ENCODE results near the gene LRRC23. TPM values are rescaled to one million over a fixed set of nuclear protein-coding genes. Genes with fewer than 3 reads are reported as not detected.
A peak's percentile ranks its signal among the peaks of the same experiment; 100 is the strongest.

Gene LRRC23, protein sequence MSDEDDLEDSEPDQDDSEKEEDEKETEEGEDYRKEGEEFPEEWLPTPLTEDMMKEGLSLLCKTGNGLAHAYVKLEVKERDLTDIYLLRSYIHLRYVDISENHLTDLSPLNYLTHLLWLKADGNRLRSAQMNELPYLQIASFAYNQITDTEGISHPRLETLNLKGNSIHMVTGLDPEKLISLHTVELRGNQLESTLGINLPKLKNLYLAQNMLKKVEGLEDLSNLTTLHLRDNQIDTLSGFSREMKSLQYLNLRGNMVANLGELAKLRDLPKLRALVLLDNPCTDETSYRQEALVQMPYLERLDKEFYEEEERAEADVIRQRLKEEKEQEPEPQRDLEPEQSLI
- 1 to 10 TPM; 8.5 TPM for total RNA-seq

DNA sequence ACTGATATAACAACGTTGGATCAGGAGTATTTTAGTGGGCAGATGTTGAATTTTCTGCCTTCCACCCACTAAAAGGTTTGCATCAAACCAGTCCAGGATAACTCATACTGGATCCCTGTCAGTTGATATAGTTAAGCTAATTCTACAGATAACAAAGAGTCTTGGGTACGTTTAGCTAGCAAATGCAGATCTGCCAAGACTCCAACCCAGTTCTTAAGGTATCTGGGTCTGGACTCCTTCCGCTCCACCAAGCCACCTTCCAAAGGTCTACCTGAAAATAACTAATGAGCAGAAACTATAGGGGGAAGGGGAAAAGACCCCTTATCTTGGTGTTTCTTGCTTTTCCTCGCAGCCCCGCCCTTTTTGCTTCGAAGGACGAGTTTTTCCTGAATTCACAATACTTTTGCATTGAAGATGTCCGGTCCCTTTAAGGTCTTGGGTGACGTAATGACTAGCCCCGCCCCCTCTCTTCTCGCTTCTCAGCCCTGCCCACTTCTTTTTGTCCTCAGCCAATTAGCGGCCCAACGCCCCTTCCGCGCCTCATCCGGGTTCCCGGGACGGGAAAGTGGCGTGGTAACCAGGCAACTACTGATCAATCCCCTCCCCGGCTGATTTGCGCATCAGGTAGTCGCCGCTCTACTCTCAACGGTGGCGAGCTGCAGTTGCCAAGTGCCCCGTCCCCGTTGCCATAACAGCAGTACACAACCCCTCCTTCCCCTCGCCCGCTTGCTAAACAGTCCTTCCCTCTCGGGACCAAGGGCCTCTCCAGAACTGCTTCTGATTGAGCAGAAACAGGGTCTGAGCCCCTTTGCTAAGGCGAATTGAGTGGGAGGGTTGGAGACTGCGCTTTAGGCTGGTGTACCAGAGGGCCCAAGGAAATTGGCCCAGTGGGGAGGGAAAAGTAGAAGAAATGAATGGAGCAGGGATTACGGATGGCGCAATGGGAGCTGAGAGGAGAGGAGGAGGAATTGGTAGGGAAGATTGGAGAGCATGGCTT lies at the start of gene LRRC23:
TSS of gene LRRC23 (plus strand) at position 543 of the 997 bp plus-strand sequence. CDS start 812 bp downstream, outside the sequence.
- Histone ChIP-seq H3K27me3 (replicated peaks; ENCODE audit: insufficient read depth) (no peaks in the 10 kb centered on the region), H3K4me3 (peak within 1 kb of the TSS; percentile 100), H3K27ac (peak within 1 kb of the TSS; percentile 87 to 96), H3K4me1 (ENCODE audit: control insufficient read depth in 1 of 2, low read depth in 2 of 2) (peaks cover 5 to 12% of the 10 kb centered on the region in 2 donors), H3K9me3 (no peaks in the 10 kb centered on the region), H3K36me3 (peaks cover 4% of the 10 kb centered on the region)
- TF ChIP-seq, protein P1, sequence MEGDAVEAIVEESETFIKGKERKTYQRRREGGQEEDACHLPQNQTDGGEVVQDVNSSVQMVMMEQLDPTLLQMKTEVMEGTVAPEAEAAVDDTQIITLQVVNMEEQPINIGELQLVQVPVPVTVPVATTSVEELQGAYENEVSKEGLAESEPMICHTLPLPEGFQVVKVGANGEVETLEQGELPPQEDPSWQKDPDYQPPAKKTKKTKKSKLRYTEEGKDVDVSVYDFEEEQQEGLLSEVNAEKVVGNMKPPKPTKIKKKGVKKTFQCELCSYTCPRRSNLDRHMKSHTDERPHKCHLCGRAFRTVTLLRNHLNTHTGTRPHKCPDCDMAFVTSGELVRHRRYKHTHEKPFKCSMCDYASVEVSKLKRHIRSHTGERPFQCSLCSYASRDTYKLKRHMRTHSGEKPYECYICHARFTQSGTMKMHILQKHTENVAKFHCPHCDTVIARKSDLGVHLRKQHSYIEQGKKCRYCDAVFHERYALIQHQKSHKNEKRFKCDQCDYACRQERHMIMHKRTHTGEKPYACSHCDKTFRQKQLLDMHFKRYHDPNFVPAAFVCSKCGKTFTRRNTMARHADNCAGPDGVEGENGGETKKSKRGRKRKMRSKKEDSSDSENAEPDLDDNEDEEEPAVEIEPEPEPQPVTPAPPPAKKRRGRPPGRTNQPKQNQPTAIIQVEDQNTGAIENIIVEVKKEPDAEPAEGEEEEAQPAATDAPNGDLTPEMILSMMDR (IDR thresholded peaks at IDR 0.05), result no peak
- DNase-seq (ENCODE audit: low spot score), result peak; percentile 93
- ATAC-seq (ENCODE audit: insufficient number of reproducible peaks, low FRiP score, low read depth), result peak; percentile 67

DNA sequence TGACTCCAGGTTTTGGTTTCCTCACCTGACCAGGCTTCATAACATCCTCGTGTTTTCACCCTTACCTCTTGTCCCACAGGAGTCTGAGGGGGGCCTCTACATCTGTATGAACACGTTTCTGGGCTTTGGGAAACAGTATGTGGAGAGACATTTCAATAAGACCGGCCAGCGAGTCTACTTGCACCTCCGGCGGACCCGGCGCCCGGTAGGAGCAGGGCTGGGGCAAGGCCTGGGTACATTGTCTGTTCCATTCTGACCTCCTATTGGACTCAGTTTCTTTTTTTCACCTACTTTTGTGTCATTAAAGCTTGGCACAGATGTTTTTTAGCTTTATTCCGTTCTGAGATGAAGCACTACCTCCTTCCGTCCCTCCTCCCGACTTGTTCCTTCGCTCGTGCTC lies 49.3 kb upstream of the LRRC23 start:
- TF ChIP-seq, protein P1 (IDR thresholded peaks at IDR 0.05), result no peak
- ATAC-seq (ENCODE audit: insufficient number of reproducible peaks, low FRiP score, low read depth) (no peak), DNase-seq (ENCODE audit: low spot score) (no peak)
- H3K27ac ChIP-seq, result peak overlapping the region in 1 of 2 donors; percentile 15
- no peaks in the 10 kb centered on the region for H3K9me3 ChIP-seq
- no peaks in the 10 kb centered on the region for H3K27me3 ChIP-seq (replicated peaks; ENCODE audit: insufficient read depth)
- no peak overlapping the region for H3K4me3 ChIP-seq
- peaks cover 50% of the 10 kb centered on the region for H3K36me3 ChIP-seq
- peaks cover 7 to 16% of the 10 kb centered on the region in 2 donors for H3K4me1 ChIP-seq (ENCODE audit: control insufficient read depth in 1 of 2, low read depth in 2 of 2)

DNA sequence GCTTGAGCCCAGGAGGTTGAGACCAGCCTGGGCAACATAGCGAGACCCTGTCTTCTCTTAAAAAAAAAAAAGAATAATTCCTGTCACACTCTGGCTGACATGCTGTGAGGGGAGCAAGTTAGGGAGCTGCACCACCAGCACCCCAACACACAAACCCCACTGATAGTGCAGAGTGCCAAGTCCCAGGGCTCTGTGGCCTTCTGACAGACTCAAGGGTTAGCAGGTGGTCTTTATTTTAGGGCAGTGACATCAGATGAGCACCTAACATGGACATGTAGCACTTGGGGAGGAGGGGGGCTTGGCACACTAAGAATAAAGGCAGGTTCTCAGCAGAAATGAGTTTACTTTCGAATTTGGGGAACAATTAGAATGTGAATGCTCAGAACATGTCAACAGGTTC lies 45.8 kb upstream of the LRRC23 start:
- Histone ChIP-seq H3K4me3 (no peak overlapping the region), H3K4me1 (ENCODE audit: control insufficient read depth in 1 of 2, low read depth in 2 of 2) (peaks cover 0 to 6% of the 10 kb centered on the region in 2 donors), H3K36me3 (peaks cover 83% of the 10 kb centered on the region), H3K27me3 (replicated peaks; ENCODE audit: insufficient read depth) (no peaks in the 10 kb centered on the region), H3K27ac (no peak overlapping the region), H3K9me3 (no peaks in the 10 kb centered on the region)
- ATAC-seq (ENCODE audit: insufficient number of reproducible peaks, low FRiP score, low read depth) (no peak), DNase-seq (ENCODE audit: low spot score) (no peak)
- TF ChIP-seq, protein P1 (IDR thresholded peaks at IDR 0.05), result no peak

DNA sequence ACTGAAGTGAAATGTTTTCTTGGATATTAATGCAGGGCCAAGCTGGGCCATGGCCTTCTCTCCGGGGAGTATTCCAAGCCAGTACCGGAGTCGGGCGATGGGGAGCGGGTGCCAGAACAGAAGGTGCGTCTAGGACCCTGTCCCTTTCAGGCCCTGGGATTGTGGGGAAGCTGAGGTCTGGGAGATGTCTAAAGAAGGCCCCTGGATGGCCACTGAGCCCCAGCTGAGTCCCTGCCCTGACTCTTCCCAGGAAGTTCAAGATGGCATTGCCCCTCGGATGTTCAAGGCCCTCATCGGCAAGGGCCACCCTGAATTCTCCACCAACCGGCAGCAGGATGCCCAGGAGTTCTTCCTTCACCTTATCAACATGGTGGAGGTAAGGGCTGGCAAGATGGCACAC lies 44.5 kb upstream of the LRRC23 start:
- Histone ChIP-seq H3K36me3 (peaks cover 90% of the 10 kb centered on the region), H3K27me3 (replicated peaks; ENCODE audit: insufficient read depth) (no peaks in the 10 kb centered on the region), H3K9me3 (no peaks in the 10 kb centered on the region), H3K4me3 (no peak overlapping the region), H3K27ac (no peak overlapping the region), H3K4me1 (ENCODE audit: control insufficient read depth in 1 of 2, low read depth in 2 of 2) (no peaks in the 10 kb centered on the region)
- TF ChIP-seq, protein P1 (IDR thresholded peaks at IDR 0.05), result no peak
- ATAC-seq (ENCODE audit: insufficient number of reproducible peaks, low FRiP score, low read depth), result no peak
- no peak for DNase-seq (ENCODE audit: low spot score)

DNA sequence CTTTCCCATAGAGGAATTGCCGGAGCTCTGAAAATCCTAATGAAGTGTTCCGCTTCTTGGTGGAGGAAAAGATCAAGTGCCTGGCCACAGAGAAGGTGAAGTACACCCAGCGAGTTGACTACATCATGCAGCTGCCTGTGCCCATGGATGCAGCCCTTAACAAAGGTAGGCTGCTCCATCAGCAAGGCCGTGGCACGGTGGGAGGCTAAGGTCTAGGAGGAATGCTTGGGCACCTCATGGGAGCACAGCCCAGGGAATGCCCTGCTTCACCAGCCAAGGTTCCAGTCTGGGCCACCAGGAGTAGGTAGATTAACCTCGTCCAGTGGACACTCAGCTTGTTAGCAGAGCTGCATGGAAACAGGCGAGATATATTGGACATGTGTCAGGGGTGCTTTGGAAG lies 43.7 kb upstream of the LRRC23 start:
- H3K9me3 ChIP-seq, result no peaks in the 10 kb centered on the region
- H3K27me3 ChIP-seq (replicated peaks; ENCODE audit: insufficient read depth), result no peaks in the 10 kb centered on the region
- DNase-seq (ENCODE audit: low spot score) (no peak), ATAC-seq (ENCODE audit: insufficient number of reproducible peaks, low FRiP score, low read depth) (no peak)
- H3K4me1 ChIP-seq (ENCODE audit: control insufficient read depth in 1 of 2, low read depth in 2 of 2), result no peaks in the 10 kb centered on the region
- H3K27ac ChIP-seq, result no peak overlapping the region
- TF ChIP-seq, protein P1 (IDR thresholded peaks at IDR 0.05), result no peak
- no peak overlapping the region for H3K4me3 ChIP-seq
- peaks cover 84% of the 10 kb centered on the region for H3K36me3 ChIP-seq
